HepG2 (cell line): ENCODE measurements around the gene CA14. TPM values are rescaled to one million over a fixed set of nuclear protein-coding genes. Genes with fewer than 3 reads are reported as not detected.
A peak's percentile ranks its signal among the peaks of the same experiment; 100 is the strongest.

ENCODE experiments used
- HIVEP1 ChIP-seq: sonication (generic); formaldehyde crosslinking; IDR thresholded peaks from 2 replicates; pipeline ENCODE4 v1.4.0; 2020; ENCODE audit warnings: mild to moderate bottlenecking, missing genetic modification reagents
- IRF9 ChIP-seq: sonication (generic); formaldehyde crosslinking; IDR thresholded peaks from 2 replicates; pipeline ENCODE4 v1.8.0; 2022; ENCODE audit warnings: missing genetic modification reagents, mild to moderate bottlenecking, borderline replicate concordance
- KDM5B ChIP-seq: sonication (generic); formaldehyde crosslinking; IDR thresholded peaks from 2 replicates; pipeline ENCODE4 v1.4.0; 2020; ENCODE audit warnings: missing genetic modification reagents, mild to moderate bottlenecking, borderline replicate concordance
- KLF12 ChIP-seq: sonication (generic); formaldehyde crosslinking; IDR thresholded peaks from 2 replicates; pipeline ENCODE4 v1.4.0; 2020; ENCODE audit warnings: missing genetic modification reagents, borderline replicate concordance
- KLF9 ChIP-seq: IDR thresholded peaks from 2 replicates; pipeline ENCODE4 v1.6.1; 2016; ENCODE audit warnings: low read depth
- LRRFIP1 ChIP-seq: sonication (generic); formaldehyde crosslinking; conservative IDR thresholded peaks from 2 replicates; pipeline ENCODE4 v1.4.0; 2020; ENCODE audit warnings: missing genetic modification reagents
- NPAS2 ChIP-seq: sonication (generic); formaldehyde crosslinking; IDR thresholded peaks from 2 replicates; pipeline ENCODE4 v1.8.0; 2022; ENCODE audit warnings: mild to moderate bottlenecking, missing genetic modification reagents, borderline replicate concordance
- REST ChIP-seq, 2 experiments: IDR thresholded peaks; 2 replicates each; pipeline ENCODE4 v1.6.1; 2011 to 2012; ENCODE audit warnings: low read length in 2 of 2, borderline replicate concordance in 1 of 2, low read depth in 1 of 2, mild to moderate bottlenecking in 1 of 2, moderate library complexity in 1 of 2
- SIN3A ChIP-seq: IDR thresholded peaks from 2 replicates; pipeline ENCODE4 v1.6.1; 2011; ENCODE audit warnings: low read depth, mild to moderate bottlenecking, control low read depth, low read length, borderline replicate concordance
- SP140L ChIP-seq: sonication (generic); formaldehyde crosslinking; IDR thresholded peaks from 2 replicates; pipeline ENCODE4 v1.4.0; 2020; ENCODE audit warnings: missing genetic modification reagents, borderline replicate concordance
- SP4 ChIP-seq: sonication (generic); formaldehyde crosslinking; IDR thresholded peaks from 2 replicates; pipeline ENCODE4 v1.8.1; 2023; ENCODE audit warnings: mild to moderate bottlenecking, missing genetic modification reagents
- TOPORS ChIP-seq: sonication (generic); formaldehyde crosslinking; IDR thresholded peaks from 2 replicates; pipeline ENCODE4 v1.8.0; 2023; ENCODE audit warnings: mild to moderate bottlenecking, missing genetic modification reagents
- ZFP37 ChIP-seq: sonication (generic); formaldehyde crosslinking; IDR thresholded peaks from 2 replicates; pipeline ENCODE4 v1.4.0; 2020; ENCODE audit warnings: missing genetic modification reagents, borderline replicate concordance
- ZNF101 ChIP-seq: sonication (generic); formaldehyde crosslinking; IDR thresholded peaks from 2 replicates; pipeline ENCODE4 v1.4.0; 2020; ENCODE audit warnings: mild to moderate bottlenecking, low read depth, missing genetic modification reagents, borderline replicate concordance
- ZNF547 ChIP-seq: sonication (generic); formaldehyde crosslinking; IDR thresholded peaks from 2 replicates; pipeline ENCODE4 v1.5.1; 2020; ENCODE audit warnings: mild to moderate bottlenecking, missing genetic modification reagents
- ZNF800 ChIP-seq: sonication (generic); formaldehyde crosslinking; IDR thresholded peaks from 2 replicates; pipeline ENCODE4 v1.4.0; 2020; ENCODE audit warnings: missing genetic modification reagents
- polyA plus RNA-seq, 8 experiments: library from polyadenylated mRNA; depleted of rRNA in 3 of 8; stranded (reverse) in 7 of 8; unstranded in 1 of 8; fragments of >200 nt; fragmentation: Illumina TruSeq in 4 of 8; extraction: Trizol in 4 of 8; gene quantifications; 2 replicates each; pipeline versions ENCODE4 v1.2.1 to v1.2.3, GENCODE V29; 2011 to 2016; ENCODE audit warnings: low read depth in 4 of 8, missing spikeins in 1 of 8, mixed read lengths in 1 of 8; ENCODE audit not compliant: insufficient read depth in 1 of 8
- total RNA-seq, 5 experiments: library from RNA; depleted of rRNA; stranded (reverse); fragments of >200 nt; fragmentation: Illumina TruSeq; extraction: Trizol; gene quantifications; 2 replicates each; pipeline ENCODE4 v1.2.3, GENCODE V29; 2016; ENCODE audit warnings: low read depth in 1 of 5
- TF ChIP-seq, protein P1 (sequence below): sonication (generic); formaldehyde crosslinking; IDR thresholded peaks from 2 replicates; pipeline ENCODE4 v1.4.0; 2020; ENCODE audit warnings: missing genetic modification reagents

CA14 gene
- total and polyA plus RNA-seq, 2 of the 13 experiments (the other 11 are each of a cell fraction or from before 2014, with no cell fraction given) = 2.4 to 8.5 TPM

- TF ChIP-seq REST (IDR thresholded peaks at IDR 0.05; ENCODE audit: borderline replicate concordance in 1 of 2, low read depth in 1 of 2, low read length in 2 of 2) (no peak), HIVEP1 (CRISPR knock-in tag) (peak; percentile 95), KLF12 (CRISPR knock-in tag) (no peak), KDM5B (CRISPR knock-in tag) (peak; percentile 42), ZFP37 (CRISPR knock-in tag) (no peak; the same call in 1 of the 2 replicates), SP140L (CRISPR knock-in tag) (no peak), LRRFIP1 (CRISPR knock-in tag) (no peak), SIN3A (peak; percentile 63; the same call in 1 of the 2 replicates), SP4 (CRISPR knock-in tag) (peak; percentile 24; the same call in 1 of the 2 replicates), NPAS2 (CRISPR knock-in tag) (no peak), TOPORS (CRISPR knock-in tag) (0 out of 2 replicates have a peak, but pooled peaks have one; percentile 29), KLF9 (CRISPR knock-in tag) (no peak), ZNF101 (CRISPR knock-in tag) (no peak), ZNF547 (no peak), IRF9 (peak; percentile 83), ZNF800 (CRISPR knock-in tag) (no peak; the same call in 1 of the 2 replicates)
- TF ChIP-seq, protein P1, sequence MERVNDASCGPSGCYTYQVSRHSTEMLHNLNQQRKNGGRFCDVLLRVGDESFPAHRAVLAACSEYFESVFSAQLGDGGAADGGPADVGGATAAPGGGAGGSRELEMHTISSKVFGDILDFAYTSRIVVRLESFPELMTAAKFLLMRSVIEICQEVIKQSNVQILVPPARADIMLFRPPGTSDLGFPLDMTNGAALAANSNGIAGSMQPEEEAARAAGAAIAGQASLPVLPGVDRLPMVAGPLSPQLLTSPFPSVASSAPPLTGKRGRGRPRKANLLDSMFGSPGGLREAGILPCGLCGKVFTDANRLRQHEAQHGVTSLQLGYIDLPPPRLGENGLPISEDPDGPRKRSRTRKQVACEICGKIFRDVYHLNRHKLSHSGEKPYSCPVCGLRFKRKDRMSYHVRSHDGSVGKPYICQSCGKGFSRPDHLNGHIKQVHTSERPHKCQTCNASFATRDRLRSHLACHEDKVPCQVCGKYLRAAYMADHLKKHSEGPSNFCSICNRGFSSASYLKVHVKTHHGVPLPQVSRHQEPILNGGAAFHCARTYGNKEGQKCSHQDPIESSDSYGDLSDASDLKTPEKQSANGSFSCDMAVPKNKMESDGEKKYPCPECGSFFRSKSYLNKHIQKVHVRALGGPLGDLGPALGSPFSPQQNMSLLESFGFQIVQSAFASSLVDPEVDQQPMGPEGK (CRISPR knock-in tag) = peak; percentile 96
Observed at GRCh38 chr1:150234566-150235293, 22.8 kb upstream of the CA14 start (continued).
